IMR-90 (cell line): ENCODE results near the gene OSGEP.

Experiments
- CEBPB ChIP-seq: IDR thresholded peaks from 2 replicates; pipeline ENCODE4 v1.6.1; 2012; ENCODE audit warnings: low read depth, low read length, improper control_type of control experiment
- CTCF ChIP-seq: conservative IDR thresholded peaks from 2 replicates; pipeline ENCODE4 v1.5.1; 2012; ENCODE audit warnings: mild to moderate bottlenecking, low read depth, low read length, improper control_type of control experiment
- MAZ ChIP-seq: IDR thresholded peaks from 2 replicates; pipeline ENCODE4 v1.6.1; 2012; ENCODE audit warnings: low read depth, mild to moderate bottlenecking, low read length, improper control_type of control experiment, moderate library complexity, borderline replicate concordance
- POLR2A ChIP-seq: IDR thresholded peaks from 2 replicates; pipeline ENCODE4 v1.6.1; 2012; ENCODE audit warnings: mild to moderate bottlenecking, low read depth, low read length
- RFX5 ChIP-seq: IDR thresholded peaks from 2 replicates; pipeline ENCODE4 v1.8.0; 2012; ENCODE audit warnings: low read depth, mild to moderate bottlenecking, low read length, moderate library complexity

DNA sequence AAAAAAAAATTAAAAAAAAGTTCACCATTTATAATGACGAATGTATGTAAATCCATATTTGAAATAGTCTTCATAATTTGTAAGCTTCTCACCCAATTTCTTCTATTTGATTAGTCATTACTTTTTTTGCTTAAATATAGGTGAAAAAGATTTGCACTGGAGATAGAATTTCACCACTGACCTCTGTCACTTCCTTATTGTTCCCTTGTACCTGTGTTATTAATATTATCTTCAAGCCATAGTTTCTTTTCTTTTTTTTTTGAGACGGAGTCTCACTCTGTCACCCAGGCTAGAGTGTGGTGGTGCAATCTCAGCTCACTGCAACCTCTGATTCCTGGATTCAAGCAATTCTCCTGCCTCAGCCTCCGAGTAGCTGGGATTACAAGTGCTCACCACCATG lies 57.1 kb downstream of the OSGEP start:
- TF ChIP-seq POLR2A (no peak), CTCF (no peak), RFX5 (no peak), CEBPB (no peak), MAZ (no peak)
